GM23338 (cell line): ENCODE measurements around the gene SMIM5. TPM values are rescaled to one million over a fixed set of nuclear protein-coding genes. Genes with fewer than 3 reads are reported as not detected.

ENCODE experiments used
- ATAC-seq: fragments of 200-7000 bp; cut with Tn5 transposase; 3 replicates; pipeline ENCODE4 v1.9.1; 2020
- DNase-seq: peaks from one replicate; pipeline ENCODE4 v3.0.0-alpha.2; 2015; ENCODE audit warnings: low spot score
- H2AFZ ChIP-seq: fragments of 200-600 bp; sonication (generic); 2 replicates; pipeline ENCODE4 v1.8.0; 2016; ENCODE audit warnings: antibody characterized with exemption, mild to moderate bottlenecking, moderate library complexity
- H3F3A ChIP-seq: fragments of 200-600 bp; sonication (generic); replicated peaks from 2 replicates; pipeline ENCODE4 v1.8.0; 2017; ENCODE audit warnings: antibody characterized with exemption, mixed run types, low read depth
- H3K27ac ChIP-seq: fragments of 200-600 bp; sonication (generic); 2 replicates; pipeline ENCODE4 v1.6.1; 2016; ENCODE audit warnings: low read depth
- H3K27me3 ChIP-seq: fragments of 200-600 bp; sonication (generic); 2 replicates; pipeline ENCODE4 v1.8.0; 2016; ENCODE audit warnings: mild to moderate bottlenecking, mixed run types, moderate library complexity; ENCODE audit not compliant: insufficient read depth
- H3K36me3 ChIP-seq: fragments of 200-600 bp; sonication (generic); 2 replicates; pipeline ENCODE4 v1.8.0; 2016; ENCODE audit warnings: mild to moderate bottlenecking; ENCODE audit not compliant: insufficient read depth
- H3K4me1 ChIP-seq: fragments of 200-600 bp; sonication (generic); 2 replicates; pipeline ENCODE4 v1.8.0; 2016; ENCODE audit warnings: mild to moderate bottlenecking, moderate library complexity; ENCODE audit not compliant: insufficient read depth
- H3K4me2 ChIP-seq: fragments of 200-600 bp; sonication (generic); 2 replicates; pipeline ENCODE4 v1.7.1; 2017; ENCODE audit warnings: mixed run types
- H3K4me3 ChIP-seq: fragments of 200-600 bp; sonication (generic); 2 replicates; pipeline ENCODE4 v1.6.1; 2016; ENCODE audit warnings: mixed run types
- H3K79me2 ChIP-seq: fragments of 200-600 bp; sonication (generic); replicated peaks from 2 replicates; pipeline ENCODE4 v1.8.0; 2017; ENCODE audit warnings: mild to moderate bottlenecking; ENCODE audit not compliant: insufficient read depth
- H3K9me2 ChIP-seq: fragments of 200-600 bp; sonication (generic); 2 replicates; pipeline ENCODE4 v1.8.0; 2017; ENCODE audit not compliant: insufficient read depth
- H4K20me1 ChIP-seq: fragments of 200-600 bp; sonication (generic); replicated peaks from 2 replicates; pipeline ENCODE4 v1.8.0; 2017; ENCODE audit warnings: mild to moderate bottlenecking; ENCODE audit not compliant: insufficient read depth
- H3K27ac Mint-ChIP-seq: 2 replicates; pipeline ENCODE4 v1.8.0; 2020; ENCODE audit warnings: inconsistent platforms, mild to moderate bottlenecking, moderate library complexity, mixed read lengths
- H3K27me3 Mint-ChIP-seq: 3 replicates; pipeline ENCODE4 v1.8.0; 2022; ENCODE audit warnings: low read depth, mild to moderate bottlenecking, moderate library complexity, mixed read lengths, inconsistent platforms; ENCODE audit not compliant: insufficient read depth, poor library complexity
- H3K36me3 Mint-ChIP-seq: 3 replicates; pipeline ENCODE4 v1.8.0; 2021; ENCODE audit warnings: low read depth, mild to moderate bottlenecking, inconsistent platforms, moderate library complexity, mixed read lengths
- H3K4me1 Mint-ChIP-seq: 3 replicates; pipeline ENCODE4 v1.8.0; 2020; ENCODE audit warnings: mild to moderate bottlenecking, inconsistent platforms, mixed read lengths
- H3K4me3 Mint-ChIP-seq: 3 replicates; pipeline ENCODE4 v1.8.0; 2021; ENCODE audit warnings: moderate library complexity, mild to moderate bottlenecking, inconsistent platforms, mixed read lengths
- H3K9me3 Mint-ChIP-seq: 3 replicates; pipeline ENCODE4 v1.8.0; 2020; ENCODE audit warnings: moderate library complexity, mild to moderate bottlenecking, inconsistent platforms, mixed read lengths
- CREB1 ChIP-seq: fragments of 250-450 bp; sonication (Bioruptor Pico); IDR thresholded peaks from 2 replicates; pipeline ENCODE4 v1.5.0; 2020; ENCODE audit warnings: low read depth, mild to moderate bottlenecking, moderate library complexity
- EZH2 ChIP-seq: fragments of 200-600 bp; sonication (generic); IDR thresholded peaks from one replicate; pipeline ENCODE4 v1.8.0; 2017; ENCODE audit warnings: antibody characterized with exemption, mild to moderate bottlenecking, low read depth; ENCODE audit not compliant: unreplicated experiment
- NANOG ChIP-seq: IDR thresholded peaks from 2 replicates; pipeline ENCODE4 v1.6.1; 2016; ENCODE audit warnings: antibody characterized with exemption, borderline replicate concordance
- REST ChIP-seq: IDR thresholded peaks from one replicate; pipeline ENCODE4 v1.6.1; 2018; ENCODE audit warnings: antibody characterized with exemption; ENCODE audit not compliant: unreplicated experiment
- STAT1 ChIP-seq: IDR thresholded peaks from one replicate; pipeline ENCODE4 v1.6.1; 2016; ENCODE audit warnings: antibody characterized with exemption; ENCODE audit not compliant: unreplicated experiment
- ZNF462 ChIP-seq: fragments of 250-450 bp; sonication (Bioruptor Pico); IDR thresholded peaks from 2 replicates; pipeline ENCODE4 v1.5.0; 2020; ENCODE audit warnings: mild to moderate bottlenecking, moderate library complexity
- polyA plus RNA-seq: library from polyadenylated mRNA; unstranded; fragments of >200 nt; fragmentation: Nextera tagmentation; extraction: Ambion mirVana; gene quantifications from 2 replicates; pipeline ENCODE4 v1.2.1, GENCODE V29; 2016
- total RNA-seq: library from RNA; depleted of rRNA; stranded (reverse); fragments of >200 nt; shearing (Covaris generic); gene quantifications from 2 replicates; pipeline ENCODE4 v1.2.3, GENCODE V29; 2014

The SMIM5 gene
- total and polyA plus RNA-seq, 2 experiments from 2014 or later, result 0.16 TPM; not detected in 1

GRCh38 chr17:75642784-75643642 lies 9.8 kb downstream of the SMIM5 start:
- H3K27ac Mint-ChIP-seq, result peak overlapping the region; percentile 82
- no peaks in the 10 kb centered on the region for H3K9me3 Mint-ChIP-seq
- ATAC-seq, result peak; percentile 91
- Histone ChIP-seq H3K27ac (peak overlapping the region; percentile 94), H3K4me1 (peaks cover 16% of the 10 kb centered on the region), H3K9me2 (0 out of 2 replicates have a peak, but pooled peaks cover 3% of the 10 kb centered on the region), H2AFZ (no peak overlapping the region), H3K4me3 (no peak overlapping the region), H3K79me2 (no peaks in the 10 kb centered on the region), H3F3A (no peaks in the 10 kb centered on the region), H4K20me1 (no peaks in the 10 kb centered on the region; the same call in 1 of the 2 replicates), H3K27me3 (no peaks in the 10 kb centered on the region), H3K36me3 (no peaks in the 10 kb centered on the region; the same call in 1 of the 2 replicates), H3K4me2 (peak overlapping the region; percentile 66)
- H3K36me3 Mint-ChIP-seq, result peaks cover 4% of the 10 kb centered on the region; the same call in 1 of the 3 replicates
- H3K4me3 Mint-ChIP-seq, result no peak overlapping the region
- peaks cover 17% of the 10 kb centered on the region for H3K4me1 Mint-ChIP-seq
- peaks cover 6% of the 10 kb centered on the region for H3K27me3 Mint-ChIP-seq
- peak; percentile 68 for DNase-seq
- TF ChIP-seq EZH2 (no peak), ZNF462 (CRISPR knock-in tag) (no peak), STAT1 (no peak), REST (no peak), CREB1 (no peak), NANOG (no peak)
